Fibroblast of lung (primary cell): ENCODE data around the gene CRMP1.

Experiments
- EZH2 ChIP-seq: IDR thresholded peaks from 2 replicates; pipeline ENCODE4 v1.5.1; 2012; ENCODE audit warnings: low read length, control low read depth, mild to moderate bottlenecking; ENCODE audit errors: missing control alignments
- TF ChIP-seq, protein P1 (sequence below), 2 donors: IDR thresholded peaks in 1 of 2; conservative IDR thresholded peaks in 1 of 2; 1 replicate in 1 of 2; 2 replicates in 1 of 2; pipeline ENCODE4 v1.5.1; 2011 to 2012; ENCODE audit warnings: low read length in 2 of 2, control low read depth in 1 of 2, inconsistent platforms in 1 of 2, low read depth in 1 of 2, mild to moderate bottlenecking in 1 of 2

DNA sequence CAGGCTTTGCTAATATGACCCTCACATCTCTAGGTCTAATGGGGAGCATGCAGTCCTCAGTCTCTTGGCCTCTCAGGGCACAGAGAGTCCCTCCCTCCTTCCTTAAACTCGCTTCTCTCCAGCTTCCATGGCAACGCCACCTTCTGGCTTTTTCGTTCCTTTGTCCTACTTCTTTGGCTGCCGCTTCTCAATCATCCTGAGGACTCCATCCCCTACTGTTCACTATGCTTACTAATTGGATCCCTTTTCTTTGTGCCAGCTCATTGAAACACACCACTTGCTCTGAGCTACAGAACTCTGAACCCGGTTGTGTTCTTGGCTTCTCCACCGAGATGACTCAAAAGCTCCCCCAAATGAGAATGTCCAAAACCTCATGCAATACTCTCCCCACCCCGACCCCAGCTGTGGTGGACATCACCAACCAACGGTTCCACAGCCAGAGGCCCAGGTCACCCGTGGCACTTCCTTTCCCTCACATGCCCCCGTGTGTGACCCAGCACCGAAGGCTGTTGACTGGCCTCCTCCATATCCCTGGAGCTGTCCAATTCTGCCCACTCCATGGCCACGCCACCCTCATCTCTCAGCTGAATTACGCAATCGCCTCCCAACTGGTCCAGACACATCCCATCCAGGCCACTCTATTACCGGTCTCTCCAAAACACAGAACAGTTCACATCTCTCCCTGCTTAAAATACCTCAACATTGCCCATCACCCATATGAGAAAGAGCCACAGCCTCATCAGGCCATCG lies 34.7 kb downstream of the CRMP1 start:
- TF ChIP-seq, protein P1, sequence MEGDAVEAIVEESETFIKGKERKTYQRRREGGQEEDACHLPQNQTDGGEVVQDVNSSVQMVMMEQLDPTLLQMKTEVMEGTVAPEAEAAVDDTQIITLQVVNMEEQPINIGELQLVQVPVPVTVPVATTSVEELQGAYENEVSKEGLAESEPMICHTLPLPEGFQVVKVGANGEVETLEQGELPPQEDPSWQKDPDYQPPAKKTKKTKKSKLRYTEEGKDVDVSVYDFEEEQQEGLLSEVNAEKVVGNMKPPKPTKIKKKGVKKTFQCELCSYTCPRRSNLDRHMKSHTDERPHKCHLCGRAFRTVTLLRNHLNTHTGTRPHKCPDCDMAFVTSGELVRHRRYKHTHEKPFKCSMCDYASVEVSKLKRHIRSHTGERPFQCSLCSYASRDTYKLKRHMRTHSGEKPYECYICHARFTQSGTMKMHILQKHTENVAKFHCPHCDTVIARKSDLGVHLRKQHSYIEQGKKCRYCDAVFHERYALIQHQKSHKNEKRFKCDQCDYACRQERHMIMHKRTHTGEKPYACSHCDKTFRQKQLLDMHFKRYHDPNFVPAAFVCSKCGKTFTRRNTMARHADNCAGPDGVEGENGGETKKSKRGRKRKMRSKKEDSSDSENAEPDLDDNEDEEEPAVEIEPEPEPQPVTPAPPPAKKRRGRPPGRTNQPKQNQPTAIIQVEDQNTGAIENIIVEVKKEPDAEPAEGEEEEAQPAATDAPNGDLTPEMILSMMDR (conservative IDR thresholded peaks at IDR 0.05 in 1 of 2, IDR thresholded peaks at IDR 0.05 in 1 of 2; ENCODE audit: low read depth in 1 of 2, low read length in 2 of 2) = no peak
- no peak for TF ChIP-seq EZH2
